Tibial artery (tissue), 4 donors: ENCODE data around the gene BET1.

Experiments
- DNase-seq, 2 donors: peaks; one replicate each; pipeline ENCODE4 v3.0.0-alpha.2; 2019
- H3K27ac ChIP-seq, 2 donors: fragments of 200-600 bp; sonication (generic) in 1 of 2; 1 replicate in 1 of 2; 2 replicates in 1 of 2; pipeline ENCODE4 v1.5.1; 2018 to 2019; ENCODE audit warnings: mild to moderate bottlenecking in 1 of 2
- H3K27me3 ChIP-seq, 2 donors: fragments of 200-600 bp; sonication (generic) in 1 of 2; one replicate each; pipeline versions ENCODE4 v1.5.1 to v1.6.0; 2016 to 2019
- H3K36me3 ChIP-seq, 3 donors: fragments of 200-600 bp; sonication (generic) in 2 of 3; one replicate each; pipeline ENCODE4 v1.5.1; 2016 to 2019; ENCODE audit warnings: mild to moderate bottlenecking in 2 of 3
- H3K4me1 ChIP-seq, 4 donors: fragments of 200-600 bp; sonication (generic) in 2 of 4; 1 replicate in 3 of 4; 2 replicates in 1 of 4; pipeline ENCODE4 v1.5.1; 2016 to 2019
- H3K4me3 ChIP-seq, 2 donors: fragments of 200-600 bp; sonication (generic) in 1 of 2; 1 replicate in 1 of 2; 2 replicates in 1 of 2; pipeline ENCODE4 v1.5.1; 2018 to 2019; ENCODE audit warnings: mild to moderate bottlenecking in 2 of 2
- H3K9me3 ChIP-seq, 3 donors: fragments of 200-600 bp; sonication (generic) in 1 of 3; one replicate each; pipeline ENCODE4 v1.5.1; 2016 to 2019
- intact Hi-C: fragments of 100-400 bp; cut with DNase I; formaldehyde crosslinking; loops from one replicate; pipeline ENCODE4 v1.15.0; 2023; ENCODE audit warnings: low total_unique reads
- TF ChIP-seq, protein P1 (sequence below), 2 experiments: fragments of 200-600 bp in 1 of 2; fragments of 450-650 bp in 1 of 2; IDR thresholded peaks; one replicate each; pipeline ENCODE4 v1.5.1; 2017 to 2019; ENCODE audit warnings: antibody characterized with exemption in 2 of 2, mild to moderate bottlenecking in 1 of 2, moderate library complexity in 1 of 2

BET1 gene

DNA sequence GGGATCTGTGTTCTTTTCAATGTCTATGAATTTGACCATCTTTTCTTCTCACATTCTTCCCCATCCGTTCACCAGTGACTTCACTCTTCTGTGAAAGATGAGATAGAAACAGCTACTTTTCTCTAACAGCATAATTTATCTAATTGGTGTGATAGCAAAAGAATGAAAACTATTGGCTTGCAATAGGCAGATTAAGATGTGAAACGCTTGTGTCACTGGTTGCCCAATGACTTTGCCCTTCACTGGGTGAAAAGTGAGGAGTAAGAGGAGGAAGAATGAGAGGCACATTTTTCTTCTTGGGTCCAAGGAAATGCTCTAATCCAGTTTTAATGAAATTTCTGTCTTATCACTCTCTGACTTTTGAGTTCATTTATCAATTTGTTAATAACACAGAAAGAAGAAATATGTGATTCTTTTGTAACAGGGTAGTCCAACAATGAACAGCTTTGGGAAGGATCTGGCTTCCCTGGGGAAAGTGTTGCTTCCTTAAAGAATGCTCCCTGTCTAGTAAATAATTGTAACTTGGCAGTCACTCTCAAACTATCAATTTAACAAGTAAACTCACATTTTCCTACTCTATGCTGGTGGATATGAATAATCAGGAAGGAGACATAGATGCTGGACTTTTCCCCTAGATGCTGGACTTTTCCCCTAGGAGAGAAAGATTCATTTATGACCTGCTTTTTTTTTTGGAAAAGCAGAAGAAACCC is 35.1 kb downstream of the BET1 start:
- no peak overlapping the region for H3K4me3 ChIP-seq
- no peak overlapping the region for H3K27ac ChIP-seq
- H3K4me1 ChIP-seq, result no peaks in the 10 kb centered on the region
- TF ChIP-seq, protein P1, sequence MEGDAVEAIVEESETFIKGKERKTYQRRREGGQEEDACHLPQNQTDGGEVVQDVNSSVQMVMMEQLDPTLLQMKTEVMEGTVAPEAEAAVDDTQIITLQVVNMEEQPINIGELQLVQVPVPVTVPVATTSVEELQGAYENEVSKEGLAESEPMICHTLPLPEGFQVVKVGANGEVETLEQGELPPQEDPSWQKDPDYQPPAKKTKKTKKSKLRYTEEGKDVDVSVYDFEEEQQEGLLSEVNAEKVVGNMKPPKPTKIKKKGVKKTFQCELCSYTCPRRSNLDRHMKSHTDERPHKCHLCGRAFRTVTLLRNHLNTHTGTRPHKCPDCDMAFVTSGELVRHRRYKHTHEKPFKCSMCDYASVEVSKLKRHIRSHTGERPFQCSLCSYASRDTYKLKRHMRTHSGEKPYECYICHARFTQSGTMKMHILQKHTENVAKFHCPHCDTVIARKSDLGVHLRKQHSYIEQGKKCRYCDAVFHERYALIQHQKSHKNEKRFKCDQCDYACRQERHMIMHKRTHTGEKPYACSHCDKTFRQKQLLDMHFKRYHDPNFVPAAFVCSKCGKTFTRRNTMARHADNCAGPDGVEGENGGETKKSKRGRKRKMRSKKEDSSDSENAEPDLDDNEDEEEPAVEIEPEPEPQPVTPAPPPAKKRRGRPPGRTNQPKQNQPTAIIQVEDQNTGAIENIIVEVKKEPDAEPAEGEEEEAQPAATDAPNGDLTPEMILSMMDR (IDR thresholded peaks at IDR 0.05), result no peak
- no peak for DNase-seq
- no peaks in the 10 kb centered on the region for H3K9me3 ChIP-seq
- H3K36me3 ChIP-seq, result no peaks in the 10 kb centered on the region
- H3K27me3 ChIP-seq, result no peaks in the 10 kb centered on the region
- intact Hi-C loops, result no loop called here

DNA sequence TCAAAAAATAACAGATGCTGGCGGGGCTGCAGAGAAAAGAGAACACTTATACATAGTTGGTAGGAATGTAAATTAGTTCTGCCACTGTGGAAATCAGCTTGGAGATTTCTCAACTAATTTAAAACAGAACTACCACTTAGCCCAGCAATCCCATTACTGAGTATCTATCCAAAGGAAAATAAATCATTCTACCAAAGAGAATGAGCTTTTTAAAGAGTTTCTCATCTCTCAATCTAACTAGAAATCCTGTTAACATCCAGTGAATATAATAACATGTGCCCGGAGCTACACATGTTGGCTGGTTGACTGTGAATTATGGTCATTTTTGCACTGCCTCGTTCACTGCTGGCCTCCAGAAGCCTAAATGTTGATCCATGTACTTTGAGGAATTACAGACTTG is 39.3 kb downstream of the BET1 start:
- Histone ChIP-seq H3K27ac (no peak overlapping the region), H3K4me3 (no peak overlapping the region), H3K9me3 (no peaks in the 10 kb centered on the region), H3K36me3 (no peaks in the 10 kb centered on the region), H3K27me3 (no peaks in the 10 kb centered on the region), H3K4me1 (no peaks in the 10 kb centered on the region)
- TF ChIP-seq, protein P1 (IDR thresholded peaks at IDR 0.05), result no peak
- DNase-seq, result no peak
- intact Hi-C loops, result no loop called here

DNA sequence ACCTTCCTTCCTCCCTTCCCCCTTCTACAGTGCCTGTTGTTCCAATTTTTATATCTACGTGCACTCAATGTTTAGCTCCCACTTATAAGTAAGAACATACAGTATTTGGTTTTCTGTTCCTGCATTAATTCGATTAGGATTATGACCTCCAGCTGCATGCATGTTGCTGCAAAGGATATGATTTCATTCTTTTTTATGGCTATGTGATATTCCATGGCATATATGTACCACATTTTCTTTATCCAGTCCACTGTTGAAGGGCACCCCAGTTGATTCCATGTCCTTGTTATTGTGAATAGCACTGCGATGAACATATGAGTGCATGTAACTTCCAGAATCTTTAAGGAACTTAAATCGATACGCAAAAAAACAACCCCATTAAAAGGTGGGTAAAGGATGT is 39.9 kb downstream of the BET1 start:
- no peaks in the 10 kb centered on the region for H3K36me3 ChIP-seq
- no peaks in the 10 kb centered on the region for H3K9me3 ChIP-seq
- TF ChIP-seq, protein P1 (IDR thresholded peaks at IDR 0.05), result no peak
- no peaks in the 10 kb centered on the region for H3K4me1 ChIP-seq
- intact Hi-C loops, result no loop called here
- no peak for DNase-seq
- no peak overlapping the region for H3K4me3 ChIP-seq
- no peak overlapping the region for H3K27ac ChIP-seq
- no peaks in the 10 kb centered on the region for H3K27me3 ChIP-seq

DNA sequence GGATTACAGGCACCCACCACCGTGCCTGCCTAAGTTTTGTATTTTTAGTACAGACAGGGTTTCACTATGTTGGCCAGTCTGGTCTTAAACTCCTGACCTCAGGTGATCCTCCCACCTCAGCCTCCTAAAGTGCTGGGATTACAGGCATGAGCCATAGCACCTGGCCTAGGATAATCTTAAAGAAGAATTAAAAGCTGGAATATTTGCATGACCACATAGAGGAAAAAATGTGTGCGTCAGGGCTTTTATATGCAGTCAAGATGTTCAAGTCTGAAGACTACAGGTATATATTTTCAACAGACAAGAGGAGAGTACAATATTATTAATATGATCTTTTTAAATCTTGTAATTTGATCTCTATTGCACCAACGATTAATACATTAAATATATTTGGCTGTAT is 43.2 kb downstream of the BET1 start:
- TF ChIP-seq, protein P1 (IDR thresholded peaks at IDR 0.05), result no peak

DNA sequence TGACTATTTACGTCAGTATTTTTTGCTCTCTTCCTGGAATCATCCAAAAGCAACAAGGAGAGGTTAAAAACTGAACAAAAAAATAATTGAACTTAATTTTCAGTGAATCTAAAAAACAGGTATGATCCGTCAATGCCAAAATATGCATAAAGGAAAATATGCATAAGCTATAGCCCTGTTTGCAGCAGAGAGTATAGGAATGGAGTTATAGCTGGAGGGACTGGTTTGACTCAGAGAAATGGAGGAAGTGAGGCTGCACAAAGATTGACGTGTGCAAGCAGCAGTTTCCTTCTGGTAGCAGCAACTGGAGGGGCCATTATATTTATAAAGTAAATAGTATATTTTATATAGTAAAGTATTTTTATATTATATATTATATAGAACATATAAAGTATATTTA is 45.5 kb downstream of the BET1 start:
- intact Hi-C loops, result no loop called here
- Histone ChIP-seq H3K4me1 (no peaks in the 10 kb centered on the region), H3K36me3 (no peaks in the 10 kb centered on the region), H3K27me3 (no peaks in the 10 kb centered on the region), H3K4me3 (no peak overlapping the region), H3K9me3 (no peaks in the 10 kb centered on the region), H3K27ac (no peak overlapping the region)
- TF ChIP-seq, protein P1 (IDR thresholded peaks at IDR 0.05), result no peak
- no peak for DNase-seq

More for the DNA sequence above, 43.2 kb downstream of the BET1 start:
- DNase-seq, result no peak
- no peak overlapping the region for H3K27ac ChIP-seq
- no peaks in the 10 kb centered on the region for H3K36me3 ChIP-seq
- no peak overlapping the region for H3K4me3 ChIP-seq
- intact Hi-C loops, result no loop called here
- H3K27me3 ChIP-seq, result no peaks in the 10 kb centered on the region
- H3K9me3 ChIP-seq, result no peaks in the 10 kb centered on the region
- no peaks in the 10 kb centered on the region for H3K4me1 ChIP-seq

DNA sequence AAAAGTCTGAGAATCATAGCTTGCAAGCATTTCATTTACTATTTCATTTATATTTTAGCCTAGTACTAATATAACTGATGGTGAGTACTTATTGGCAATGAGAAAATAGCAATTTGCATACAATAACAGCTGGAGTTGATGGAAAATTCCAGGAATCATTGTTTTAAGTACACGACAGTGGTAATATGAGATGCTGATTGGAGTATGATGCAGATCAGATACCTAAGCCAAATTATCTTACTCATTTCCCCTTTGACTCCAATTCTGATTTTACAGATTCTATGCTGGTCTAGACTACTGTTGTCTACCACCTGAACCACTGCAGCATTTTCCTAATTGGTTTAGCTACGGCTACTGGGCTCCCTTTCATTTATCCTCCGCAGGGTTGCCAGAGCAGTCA is 45.9 kb downstream of the BET1 start:
- no peaks in the 10 kb centered on the region for H3K27me3 ChIP-seq
- H3K4me3 ChIP-seq, result no peak overlapping the region
- H3K9me3 ChIP-seq, result no peaks in the 10 kb centered on the region
- TF ChIP-seq, protein P1 (IDR thresholded peaks at IDR 0.05), result no peak
- DNase-seq, result no peak
- intact Hi-C loops, result no loop called here
- H3K27ac ChIP-seq, result no peak overlapping the region
- no peaks in the 10 kb centered on the region for H3K4me1 ChIP-seq
- H3K36me3 ChIP-seq, result no peaks in the 10 kb centered on the region
